Measurements from ENCODE around the gene ADAT3.

Gene ADAT3

GRCh38 chr19:1942078-1942933 lies 37.1 kb downstream of the ADAT3 start:
- WGBS, 2 experiments (ENCODE audit: insufficient coverage in 2 of 2), result 1 to 3% methylated on average over 22 to 26 of the region's 40 CpGs
- Histone ChIP-seq H3K4me3 (ENCODE audit: extremely low read depth, insufficient read depth, low read length, poor library complexity, severe bottlenecking) (peak overlapping the region; percentile 85), H3K27ac (ENCODE audit: low read depth, low read length, severe bottlenecking) (peak overlapping the region; percentile 77), H3K4me1 (ENCODE audit: control insufficient read depth, insufficient read depth, low read length, poor library complexity, severe bottlenecking) (peaks cover 10% of the 10 kb centered on the region), H3K36me3 (ENCODE audit: control insufficient read depth, insufficient read depth, low read length) (peaks cover 6% of the 10 kb centered on the region), H3K9me3 (ENCODE audit: control insufficient read depth, low read length) (no peaks in the 10 kb centered on the region)

- peaks cover 11% of the 10 kb centered on the region for H3K36me3 ChIP-seq (ENCODE audit: control insufficient read depth, insufficient read depth, low read length)
- H3K4me3 ChIP-seq (ENCODE audit: extremely low read depth, insufficient read depth, low read length, poor library complexity, severe bottlenecking), result peak overlapping the region; percentile 85
- peaks cover 10% of the 10 kb centered on the region for H3K4me1 ChIP-seq (ENCODE audit: control insufficient read depth, insufficient read depth, low read length, poor library complexity, severe bottlenecking)
- H3K27ac ChIP-seq (ENCODE audit: low read depth, low read length, severe bottlenecking), result peak overlapping the region; percentile 77
- H3K9me3 ChIP-seq (ENCODE audit: control insufficient read depth, low read length), result no peaks in the 10 kb centered on the region
- WGBS, 2 experiments (ENCODE audit: insufficient coverage in 2 of 2), result 27 to 35% methylated on average over 16 to 17 of the region's 21 CpGs
Observed at GRCh38 chr19:1942934-1943555, 37.8 kb downstream of the ADAT3 start.

DNA sequence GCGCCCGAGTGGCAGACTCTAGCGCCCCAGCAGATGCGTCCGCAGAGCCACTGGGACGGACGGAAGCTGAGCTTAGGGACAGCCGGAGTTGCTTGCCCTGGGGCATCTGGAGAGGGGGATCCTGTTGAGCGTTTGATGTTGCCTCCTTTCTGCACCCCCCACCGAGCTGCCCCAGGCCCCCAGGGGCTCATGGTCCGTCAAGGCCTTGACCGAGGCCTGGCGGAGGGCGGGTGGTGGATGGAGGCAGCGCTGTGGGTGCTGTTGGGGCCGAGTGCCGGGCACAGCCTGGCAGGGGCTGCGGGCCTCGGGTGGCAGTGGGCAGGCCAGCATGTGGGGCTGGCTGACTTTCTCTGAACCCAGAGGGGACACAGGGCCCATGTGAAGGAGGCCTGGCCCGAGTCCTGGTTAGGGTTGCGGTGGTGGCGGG lies 38.5 kb downstream of the ADAT3 start:
- 93 to 94% methylated on average over 19 to 20 of the region's 22 CpGs for WGBS, 2 experiments (ENCODE audit: insufficient coverage in 2 of 2)
- Histone ChIP-seq H3K9me3 (ENCODE audit: control insufficient read depth, low read length) (no peaks in the 10 kb centered on the region), H3K4me3 (ENCODE audit: extremely low read depth, insufficient read depth, low read length, poor library complexity, severe bottlenecking) (no peak overlapping the region)

DNA sequence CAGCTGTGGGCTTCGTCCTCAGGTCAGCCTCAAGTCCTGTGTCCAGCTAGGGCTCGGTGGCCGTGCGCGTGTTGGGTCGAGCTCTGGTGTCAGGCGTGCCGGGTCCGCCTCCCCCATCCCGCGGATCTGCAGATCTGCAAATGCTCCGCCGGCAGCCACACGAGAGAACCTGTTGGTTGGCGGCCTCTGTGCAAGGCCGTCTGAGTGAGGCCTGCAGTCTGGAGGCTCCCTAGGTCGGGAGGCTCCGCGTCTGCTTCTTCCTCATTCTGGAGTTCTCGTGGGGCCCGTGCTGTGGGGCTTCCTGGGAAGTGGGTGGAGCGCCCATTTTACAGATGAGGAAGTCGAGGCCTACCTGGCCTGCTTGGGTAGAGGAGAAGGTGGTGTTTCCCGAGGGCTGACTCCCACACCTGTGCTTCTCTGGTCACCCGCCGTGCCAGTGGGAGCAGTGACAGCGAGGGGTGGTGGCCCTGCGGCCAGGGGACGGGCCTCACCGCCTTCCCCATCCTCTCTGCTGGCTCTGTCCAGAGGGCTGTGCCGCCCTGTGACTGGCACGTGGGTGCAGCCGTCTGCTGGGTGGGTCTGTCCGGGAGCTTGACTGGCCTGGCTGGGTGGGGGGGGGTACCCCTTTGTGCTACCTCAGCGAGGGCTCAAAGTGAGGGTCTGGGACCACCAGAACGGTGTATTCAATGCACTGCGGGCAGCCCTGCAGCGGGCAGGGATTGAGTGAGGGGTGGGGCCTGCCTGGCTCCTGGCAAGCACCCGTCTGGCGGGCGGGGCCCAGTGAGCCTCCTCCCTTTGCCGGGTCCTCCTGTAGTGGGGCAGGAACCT lies 39.1 kb downstream of the ADAT3 start:
- Histone ChIP-seq H3K4me1 (ENCODE audit: control insufficient read depth, insufficient read depth, low read length, poor library complexity, severe bottlenecking) (peaks cover 10% of the 10 kb centered on the region), H3K4me3 (ENCODE audit: extremely low read depth, insufficient read depth, low read length, poor library complexity, severe bottlenecking) (no peak overlapping the region), H3K27ac (ENCODE audit: low read depth, low read length, severe bottlenecking) (no peak overlapping the region), H3K9me3 (ENCODE audit: control insufficient read depth, low read length) (no peaks in the 10 kb centered on the region), H3K36me3 (ENCODE audit: control insufficient read depth, insufficient read depth, low read length) (peaks cover 16% of the 10 kb centered on the region)
- WGBS, 2 experiments (ENCODE audit: insufficient coverage in 2 of 2), result 93 to 95% methylated on average over 32 to 40 of the region's 42 CpGs

More for the DNA sequence above, 38.5 kb downstream of the ADAT3 start:
- Histone ChIP-seq H3K36me3 (ENCODE audit: control insufficient read depth, insufficient read depth, low read length) (peaks cover 11% of the 10 kb centered on the region), H3K4me1 (ENCODE audit: control insufficient read depth, insufficient read depth, low read length, poor library complexity, severe bottlenecking) (peaks cover 10% of the 10 kb centered on the region), H3K27ac (ENCODE audit: low read depth, low read length, severe bottlenecking) (no peak overlapping the region)

- H3K27ac ChIP-seq (ENCODE audit: low read depth, low read length, severe bottlenecking), result no peak overlapping the region
- no peak overlapping the region for H3K4me3 ChIP-seq (ENCODE audit: extremely low read depth, insufficient read depth, low read length, poor library complexity, severe bottlenecking)
- H3K4me1 ChIP-seq (ENCODE audit: control insufficient read depth, insufficient read depth, low read length, poor library complexity, severe bottlenecking), result peaks cover 4% of the 10 kb centered on the region
- 96% methylated on average over 23 to 28 of the region's 30 CpGs for WGBS, 2 experiments (ENCODE audit: insufficient coverage in 2 of 2)
- H3K9me3 ChIP-seq (ENCODE audit: control insufficient read depth, low read length), result no peaks in the 10 kb centered on the region
- H3K36me3 ChIP-seq (ENCODE audit: control insufficient read depth, insufficient read depth, low read length), result peaks cover 24% of the 10 kb centered on the region
Observed at GRCh38 chr19:1944916-1945561, 39.8 kb downstream of the ADAT3 start.

- WGBS, 2 experiments (ENCODE audit: insufficient coverage in 2 of 2), result 79 to 81% methylated on average over 13 of the region's 18 CpGs
- H3K27ac ChIP-seq (ENCODE audit: low read depth, low read length, severe bottlenecking), result no peak overlapping the region
- H3K4me1 ChIP-seq (ENCODE audit: control insufficient read depth, insufficient read depth, low read length, poor library complexity, severe bottlenecking), result peaks cover 3% of the 10 kb centered on the region
- no peaks in the 10 kb centered on the region for H3K9me3 ChIP-seq (ENCODE audit: control insufficient read depth, low read length)
- H3K36me3 ChIP-seq (ENCODE audit: control insufficient read depth, insufficient read depth, low read length), result peaks cover 32% of the 10 kb centered on the region
- no peak overlapping the region for H3K4me3 ChIP-seq (ENCODE audit: extremely low read depth, insufficient read depth, low read length, poor library complexity, severe bottlenecking)
Observed at GRCh38 chr19:1945899-1946298, 40.7 kb downstream of the ADAT3 start.

GRCh38 chr19:1947651-1948209 lies 42.5 kb downstream of the ADAT3 start:
- no peak overlapping the region for H3K27ac ChIP-seq (ENCODE audit: low read depth, low read length, severe bottlenecking)
- no peaks in the 10 kb centered on the region for H3K9me3 ChIP-seq (ENCODE audit: control insufficient read depth, low read length)
- WGBS, 2 experiments (ENCODE audit: insufficient coverage in 2 of 2), result 91 to 94% methylated on average over 28 to 32 of the region's 34 CpGs
- H3K36me3 ChIP-seq (ENCODE audit: control insufficient read depth, insufficient read depth, low read length), result peaks cover 45% of the 10 kb centered on the region
- H3K4me3 ChIP-seq (ENCODE audit: extremely low read depth, insufficient read depth, low read length, poor library complexity, severe bottlenecking), result no peak overlapping the region
- peaks cover 3% of the 10 kb centered on the region for H3K4me1 ChIP-seq (ENCODE audit: control insufficient read depth, insufficient read depth, low read length, poor library complexity, severe bottlenecking)

DNA sequence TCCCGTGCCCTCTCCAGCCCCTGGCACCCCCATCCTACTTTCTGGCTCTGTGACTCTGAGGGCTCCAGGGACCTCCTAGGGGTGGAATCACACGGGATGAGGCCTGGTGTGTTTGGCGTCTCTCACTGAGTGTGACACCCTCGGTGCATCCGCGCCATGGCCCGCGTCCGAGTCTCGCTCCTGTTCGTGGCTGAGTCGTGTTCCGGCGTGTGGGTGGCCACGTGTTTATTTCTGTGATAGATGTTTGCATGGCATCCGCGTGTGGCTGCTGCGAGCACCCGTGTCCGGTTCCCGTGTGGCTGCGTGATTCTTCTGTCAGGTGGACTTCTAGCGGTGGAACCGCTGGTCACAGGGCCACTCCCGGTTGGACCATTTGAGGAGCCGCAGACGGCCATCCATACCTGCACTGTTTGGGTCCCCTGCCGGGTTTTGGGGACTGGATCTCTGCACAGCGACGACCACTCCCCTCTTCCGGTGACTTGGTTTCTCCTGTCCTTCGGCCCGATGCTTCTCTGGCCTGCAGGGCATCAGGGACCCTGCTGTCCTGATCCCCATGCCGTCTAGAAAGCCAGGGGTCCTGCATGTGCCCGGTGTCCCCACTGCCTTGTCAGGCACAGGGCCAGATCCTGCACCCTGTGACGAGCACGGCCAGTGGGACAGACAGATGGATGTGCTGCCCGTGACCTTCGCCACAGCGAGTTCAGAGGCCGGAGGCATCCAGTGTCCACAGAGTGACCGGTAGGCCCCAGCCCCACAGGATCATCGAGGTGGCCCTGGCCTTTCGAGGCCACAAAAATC lies 44.3 kb downstream of the ADAT3 start:
- no peak overlapping the region for H3K27ac ChIP-seq (ENCODE audit: low read depth, low read length, severe bottlenecking)
- H3K9me3 ChIP-seq (ENCODE audit: control insufficient read depth, low read length), result no peaks in the 10 kb centered on the region
- H3K4me1 ChIP-seq (ENCODE audit: control insufficient read depth, insufficient read depth, low read length, poor library complexity, severe bottlenecking), result no peaks in the 10 kb centered on the region
- peaks cover 60% of the 10 kb centered on the region for H3K36me3 ChIP-seq (ENCODE audit: control insufficient read depth, insufficient read depth, low read length)
- 96 to 97% methylated on average over 41 to 42 of the region's 44 CpGs for WGBS, 2 experiments (ENCODE audit: insufficient coverage in 2 of 2)
- H3K4me3 ChIP-seq (ENCODE audit: extremely low read depth, insufficient read depth, low read length, poor library complexity, severe bottlenecking), result no peak overlapping the region

DNA sequence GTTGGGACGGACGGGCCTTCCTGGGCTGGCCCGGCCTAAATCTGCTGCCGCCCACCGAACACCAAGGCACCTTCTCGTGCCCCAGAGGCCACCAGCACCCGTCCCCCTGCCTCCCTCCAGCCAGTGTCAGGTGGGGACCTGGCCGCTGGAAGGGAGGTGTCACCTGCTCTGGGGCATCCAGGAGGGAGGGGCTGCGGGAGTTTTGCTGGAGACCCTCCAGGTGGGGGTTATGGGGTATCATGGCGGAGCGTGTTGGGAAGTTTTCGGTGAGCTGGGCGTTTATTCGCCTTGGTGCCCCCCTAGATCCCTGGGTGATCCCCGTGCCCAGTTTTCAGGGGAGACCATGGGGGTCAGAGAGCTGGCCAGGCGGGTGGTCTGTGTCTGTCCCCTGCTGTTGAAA lies 45.4 kb downstream of the ADAT3 start:
- 94 to 98% methylated on average over 10 to 16 of the region's 16 CpGs for WGBS, 2 experiments (ENCODE audit: insufficient coverage in 2 of 2)
- Histone ChIP-seq H3K9me3 (ENCODE audit: control insufficient read depth, low read length) (no peaks in the 10 kb centered on the region), H3K4me1 (ENCODE audit: control insufficient read depth, insufficient read depth, low read length, poor library complexity, severe bottlenecking) (no peaks in the 10 kb centered on the region), H3K27ac (ENCODE audit: low read depth, low read length, severe bottlenecking) (no peak overlapping the region), H3K36me3 (ENCODE audit: control insufficient read depth, insufficient read depth, low read length) (peaks cover 60% of the 10 kb centered on the region), H3K4me3 (ENCODE audit: extremely low read depth, insufficient read depth, low read length, poor library complexity, severe bottlenecking) (no peak overlapping the region)
